Right kidney (tissue), 1 donor: Measurements from ENCODE around the gene RASA3.

ENCODE experiments used
- DNase-seq: peaks from one replicate; pipeline ENCODE4 v3.0.0-alpha.2; 2016

RASA3 gene

DNA sequence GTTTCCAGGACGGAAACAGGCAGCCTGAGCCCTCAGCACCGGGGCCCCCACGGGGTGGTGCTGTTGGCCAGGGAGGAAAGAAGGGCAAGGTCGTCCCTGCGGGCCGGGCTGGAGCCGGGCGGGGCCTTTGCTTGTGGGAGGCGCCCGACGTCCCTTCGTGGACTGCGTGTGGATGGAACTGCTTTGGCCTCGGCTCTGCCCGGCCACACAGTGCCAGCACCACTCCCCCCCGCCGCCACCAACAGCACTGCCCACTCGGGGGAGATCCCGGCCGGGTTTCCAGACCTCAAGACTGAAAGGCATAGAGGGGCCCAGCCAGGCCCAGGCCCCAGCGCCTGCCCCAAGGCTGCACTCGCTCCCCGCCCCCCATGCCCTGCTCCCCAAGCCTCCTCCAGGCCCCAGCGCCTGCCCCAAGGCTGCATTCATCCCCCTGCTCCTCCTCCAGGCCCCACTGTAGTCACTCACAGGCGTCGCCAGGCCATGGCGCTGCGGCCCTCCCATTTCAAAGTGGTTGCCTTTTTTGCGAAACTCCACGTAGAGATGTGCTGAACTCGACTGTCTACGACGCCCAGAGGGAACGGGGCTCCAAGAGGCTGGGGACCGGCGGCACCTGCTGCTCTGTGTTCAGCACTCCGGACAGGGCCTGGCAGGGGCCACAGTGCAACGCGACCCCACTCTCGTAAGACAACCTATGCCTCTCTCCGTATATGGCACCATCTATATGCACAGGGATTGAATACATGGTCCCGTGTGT is 181.0 kb downstream of the RASA3 start:
- DNase-seq, result peak; percentile 61

DNA sequence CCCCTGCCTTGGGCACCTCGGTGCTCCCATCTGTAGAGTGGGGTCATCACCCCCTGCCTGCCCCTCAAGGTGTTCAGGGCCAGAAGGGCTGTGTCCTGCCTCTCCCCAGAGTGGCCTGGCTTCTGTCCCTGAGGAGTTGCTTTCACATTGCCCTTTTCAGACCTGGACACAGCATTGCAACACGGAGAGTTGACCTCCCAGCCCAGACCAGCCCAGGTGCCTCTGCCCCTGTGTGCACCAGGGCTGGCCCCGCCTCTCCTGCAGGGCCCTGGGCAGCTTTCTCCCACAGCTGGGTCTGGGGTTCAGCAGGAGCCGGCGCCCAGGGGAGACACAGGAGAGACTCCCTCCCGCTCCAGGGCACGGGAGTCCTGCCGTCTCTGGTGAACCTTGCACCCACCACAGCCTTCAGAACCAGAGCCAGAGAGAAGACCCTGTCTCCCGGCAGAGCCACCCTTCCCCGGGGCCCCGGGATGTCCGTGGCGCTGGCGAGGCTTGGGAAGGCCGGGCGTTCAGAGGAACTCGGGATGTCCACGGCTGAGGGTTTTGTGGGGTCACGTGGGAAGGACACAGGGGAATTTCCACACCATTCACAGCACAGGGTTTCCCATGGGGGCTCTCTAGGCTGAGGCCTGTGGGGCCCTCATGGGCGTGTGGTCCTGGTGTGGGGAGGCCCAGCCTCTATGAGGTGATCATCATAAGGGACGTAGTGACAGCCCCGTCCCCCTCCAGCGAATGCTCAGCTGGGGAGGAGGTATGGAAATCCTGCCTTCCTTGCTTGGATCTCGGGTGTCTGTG is 181.8 kb downstream of the RASA3 start:
- no peak for DNase-seq

DNA sequence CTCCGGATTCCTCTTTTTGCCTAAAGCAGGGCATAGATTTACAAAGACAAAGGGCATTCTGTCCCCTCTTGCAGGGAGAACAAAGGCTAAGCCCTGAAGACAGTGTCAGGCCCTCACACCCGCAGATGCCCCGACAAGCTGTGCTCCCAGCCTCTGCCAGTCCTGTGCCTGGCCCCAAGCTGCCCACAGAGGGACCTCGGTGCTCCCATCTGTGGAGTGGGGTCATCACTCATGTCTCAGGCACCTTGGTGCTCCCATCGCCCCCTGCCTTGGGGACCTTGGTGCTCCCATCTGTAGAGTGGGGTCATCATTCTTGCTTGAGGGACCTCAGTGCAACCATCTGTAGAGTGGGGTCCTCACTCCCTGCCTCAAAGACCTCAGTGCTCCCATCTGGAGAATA is 182.9 kb downstream of the RASA3 start:
- DNase-seq, result no peak

DNA sequence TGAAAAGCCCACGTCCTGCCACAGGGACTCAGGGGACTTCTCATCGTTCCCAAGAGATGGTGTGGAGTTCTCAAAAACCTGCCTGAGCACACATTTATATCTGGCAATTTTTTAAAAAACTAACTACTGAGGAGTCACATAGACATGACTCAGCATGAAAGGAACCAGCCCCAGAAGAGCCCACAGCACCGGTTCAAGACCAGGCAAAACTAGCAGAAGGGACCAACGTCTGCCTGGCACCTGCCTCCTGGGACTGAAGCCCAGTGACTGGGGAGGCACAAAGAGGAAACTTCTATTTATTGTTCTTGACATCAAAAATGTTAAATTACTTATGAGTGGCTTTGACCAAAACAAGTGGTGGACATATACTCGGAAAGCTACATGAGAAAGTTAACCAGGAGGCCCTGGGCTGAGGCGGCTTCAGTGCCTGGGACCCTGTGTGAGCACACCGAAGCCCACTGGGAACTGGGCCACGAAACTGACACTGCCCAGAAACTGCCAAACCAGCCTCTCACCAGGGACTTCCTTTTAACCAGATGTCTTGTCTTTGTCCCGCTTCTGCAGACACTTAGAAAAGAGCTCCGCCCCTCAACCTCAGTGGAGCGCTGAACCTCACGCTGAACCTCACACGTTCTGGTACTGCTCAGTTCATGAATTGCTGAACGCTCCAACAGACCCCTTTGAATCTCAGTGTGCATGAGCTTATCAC is 184.2 kb downstream of the RASA3 start:
- no peak for DNase-seq

DNA sequence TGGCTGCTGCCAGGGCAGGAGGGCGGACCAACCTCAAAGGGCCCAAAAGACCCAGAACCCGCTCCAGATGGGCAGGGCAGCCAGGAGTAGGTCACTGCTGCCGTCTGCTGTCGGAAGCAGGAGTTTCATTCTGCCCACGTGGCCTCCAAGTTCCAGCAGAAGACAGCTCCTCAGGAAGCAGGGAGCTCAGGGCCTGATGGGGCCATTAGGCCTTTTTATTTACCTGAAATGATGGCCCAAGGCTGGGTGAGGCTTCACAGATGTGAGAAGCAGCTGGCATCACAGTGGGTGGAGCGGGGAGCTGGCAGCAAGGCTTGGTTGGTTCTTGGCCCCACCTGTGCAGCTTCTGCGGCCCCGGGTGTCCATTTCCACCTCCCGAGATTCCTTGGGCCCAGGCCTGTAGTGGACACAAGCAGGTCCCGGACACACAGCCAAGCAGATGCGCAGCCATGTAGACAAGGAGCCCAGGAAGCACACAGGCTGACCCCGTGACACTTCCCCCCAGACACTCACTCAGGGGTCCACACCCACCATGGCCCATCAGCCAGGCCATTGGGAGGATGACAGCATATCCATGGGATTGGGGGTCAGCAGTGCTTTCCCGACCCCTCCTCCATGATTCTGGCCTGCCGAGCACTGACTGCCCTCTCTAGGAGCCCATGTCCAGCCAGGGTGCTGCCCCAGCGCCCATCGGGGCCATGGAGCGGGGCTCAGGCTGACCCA is 185.0 kb downstream of the RASA3 start:
- DNase-seq, result no peak

DNA sequence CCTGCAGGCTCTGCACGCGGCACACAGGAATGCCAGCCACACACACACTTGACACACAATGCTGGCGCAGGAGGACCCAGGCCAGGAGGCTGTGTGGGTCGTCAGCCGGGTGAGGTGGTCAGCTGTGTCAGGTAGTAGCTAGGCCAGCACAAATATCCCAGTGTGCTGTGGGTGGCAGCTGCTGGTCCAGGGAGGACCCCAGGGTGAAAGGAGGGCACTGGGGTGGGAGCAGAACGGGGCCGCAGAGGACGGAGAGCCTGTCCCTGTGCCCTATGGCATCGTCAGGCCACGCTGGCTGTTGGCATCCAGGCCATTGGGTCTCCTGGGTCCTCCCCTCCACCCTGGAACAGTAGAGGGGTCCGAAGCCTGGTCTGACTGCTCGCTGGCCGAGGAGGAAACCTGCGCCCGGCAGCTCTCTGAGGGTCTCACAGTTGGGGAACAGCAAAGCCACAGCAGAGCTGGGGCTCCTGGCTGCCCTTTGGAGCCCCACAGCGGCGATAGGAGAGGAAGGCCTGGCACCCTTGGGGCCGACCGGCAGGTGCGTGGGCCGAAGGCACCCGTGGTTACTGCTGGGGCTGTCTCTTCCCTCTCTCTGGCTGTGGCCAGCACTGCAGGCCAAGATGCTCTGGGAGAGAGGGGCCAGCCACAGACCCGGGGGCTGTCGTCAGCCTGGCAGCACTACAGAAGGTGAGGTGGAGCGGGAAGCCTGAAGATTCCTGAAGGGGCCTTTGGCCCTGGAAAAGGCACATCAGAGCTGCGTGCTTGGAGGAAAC is 185.8 kb downstream of the RASA3 start:
- no peak for DNase-seq

DNA sequence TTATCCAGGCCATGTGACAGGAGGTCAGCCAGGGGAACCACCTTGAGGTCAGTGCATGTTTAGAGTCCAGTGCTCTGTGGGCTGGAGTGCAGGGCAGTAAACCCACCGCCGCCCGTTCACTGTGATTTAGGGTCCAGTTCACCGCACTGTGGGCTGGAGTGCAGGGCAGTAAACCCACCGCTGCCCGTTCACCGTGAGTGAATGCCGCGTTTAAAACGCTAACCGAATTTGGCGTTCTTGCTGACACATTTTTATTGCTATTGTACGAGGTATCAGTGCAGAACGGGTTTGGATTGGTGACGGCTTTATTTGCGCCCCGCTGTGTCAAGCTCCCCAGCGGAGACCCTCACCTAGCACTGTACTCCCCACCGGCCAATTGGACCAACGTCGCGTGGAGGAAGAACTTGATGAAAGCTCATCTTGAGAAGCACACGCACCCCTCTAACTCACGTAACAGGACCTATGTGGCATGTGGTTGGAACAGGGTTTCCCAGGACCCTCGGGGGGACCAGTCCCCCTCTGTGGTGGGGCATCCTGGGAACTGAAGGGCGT is 186.5 kb downstream of the RASA3 start:
- no peak for DNase-seq

DNA sequence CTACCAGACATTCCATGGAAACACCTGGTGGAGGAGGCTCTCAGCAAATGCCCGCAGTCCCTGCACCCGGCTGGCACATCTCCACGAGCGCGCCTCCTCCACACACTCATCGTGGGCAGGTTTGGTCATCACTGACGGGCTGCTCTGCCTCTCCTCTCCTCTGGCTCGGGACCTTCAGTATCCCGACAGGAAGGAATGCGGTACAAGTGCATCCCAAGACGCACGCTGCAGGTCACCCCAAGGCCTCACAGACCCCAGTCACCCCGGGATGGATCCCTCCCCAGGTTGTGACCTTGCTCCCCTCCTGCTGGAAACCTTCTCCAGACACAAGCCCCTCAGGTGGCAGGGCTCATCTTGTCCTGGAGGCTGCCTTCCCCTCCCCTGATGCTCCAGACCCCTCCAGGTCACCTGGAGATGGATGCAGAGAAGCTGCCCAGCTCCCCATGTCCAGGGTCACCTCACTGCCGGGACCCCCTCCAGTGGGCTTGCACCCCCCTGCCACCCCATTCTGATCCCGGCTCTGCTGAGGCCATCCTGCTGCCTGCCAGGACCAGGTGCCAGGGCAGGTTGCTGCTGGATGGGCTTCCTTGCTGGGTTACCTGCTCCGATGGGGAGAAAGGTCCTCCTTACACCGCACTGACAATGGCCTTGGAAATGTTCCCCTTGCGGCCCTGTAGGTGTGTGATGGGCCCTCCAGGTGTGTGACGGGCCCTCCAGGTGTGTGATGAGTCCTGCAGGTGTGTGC is 188.4 kb downstream of the RASA3 start:
- no peak for DNase-seq

DNA sequence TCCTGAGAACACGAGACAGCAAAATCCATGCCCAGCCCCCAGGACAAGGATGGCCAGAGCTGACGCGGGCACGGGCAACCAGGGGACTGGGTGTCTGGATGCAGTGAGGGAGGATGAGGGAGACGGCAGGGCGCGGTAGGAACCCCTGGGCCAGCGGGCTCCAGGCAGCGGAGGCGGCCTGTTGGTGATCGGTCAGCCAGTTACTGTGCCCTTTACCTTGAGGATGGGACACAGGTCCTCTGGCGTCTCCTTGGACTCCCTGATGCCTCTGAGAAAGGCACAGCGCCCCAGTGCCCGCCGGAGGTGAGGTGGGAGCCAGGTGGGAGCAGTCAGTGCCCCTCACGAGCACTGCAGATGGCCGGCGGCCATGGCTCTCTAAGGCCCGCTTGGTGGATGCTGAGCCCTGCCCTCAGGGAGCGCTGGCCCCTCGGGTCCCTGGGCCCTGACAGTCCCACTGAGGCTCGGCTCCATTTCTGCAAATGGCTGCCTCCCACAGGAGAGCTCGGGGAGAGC is 189.8 kb downstream of the RASA3 start:
- DNase-seq, result no peak

DNA sequence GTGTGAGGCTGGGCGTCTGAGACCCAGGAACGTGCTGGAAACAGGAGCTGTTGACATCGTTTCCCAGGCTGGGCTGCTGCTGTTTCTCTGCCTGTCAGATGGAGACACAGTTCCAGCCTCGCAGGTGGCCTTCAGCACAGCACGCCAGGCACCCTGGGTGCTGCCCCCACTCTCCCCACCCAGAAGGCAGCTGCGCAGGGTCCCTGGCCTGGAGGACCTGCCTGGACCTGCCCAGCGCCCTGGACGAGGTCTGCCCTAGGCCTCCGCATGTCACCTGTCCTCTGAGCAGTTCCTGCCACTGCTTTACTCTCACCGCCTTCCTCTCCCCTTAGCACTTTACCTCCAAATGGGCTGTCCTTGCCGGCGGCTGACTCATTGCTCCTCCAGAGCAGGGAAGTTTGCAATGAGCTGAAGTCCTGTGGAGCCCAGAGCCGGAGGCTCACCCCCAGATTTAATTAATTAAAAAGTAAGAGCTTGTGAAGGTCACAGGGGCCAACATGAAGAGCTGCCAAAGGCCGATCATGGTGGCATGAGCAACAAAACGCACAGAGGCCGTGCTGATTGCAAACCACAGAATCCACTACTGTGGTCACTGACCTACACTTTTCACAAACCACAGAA is 190.7 kb downstream of the RASA3 start:
- no peak for DNase-seq

DNA sequence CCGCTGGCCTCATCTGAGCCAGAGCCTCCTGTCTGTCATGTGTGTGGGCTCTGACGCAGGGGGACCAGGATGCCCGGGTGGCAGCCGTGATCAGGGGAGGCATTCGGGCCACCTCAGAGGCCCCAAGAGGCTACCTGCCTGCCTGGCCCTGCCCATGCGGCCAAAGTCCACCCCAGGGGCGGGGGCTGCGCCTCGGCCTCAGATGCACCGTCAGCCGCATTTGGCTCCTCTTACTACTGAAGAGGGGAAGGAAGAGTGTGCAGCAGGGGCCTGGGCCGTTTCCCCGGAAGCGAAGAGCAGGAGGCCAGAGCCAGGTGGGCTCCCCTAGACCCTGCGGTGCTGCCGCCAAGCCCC is 192.5 kb downstream of the RASA3 start:
- DNase-seq, result no peak

DNA sequence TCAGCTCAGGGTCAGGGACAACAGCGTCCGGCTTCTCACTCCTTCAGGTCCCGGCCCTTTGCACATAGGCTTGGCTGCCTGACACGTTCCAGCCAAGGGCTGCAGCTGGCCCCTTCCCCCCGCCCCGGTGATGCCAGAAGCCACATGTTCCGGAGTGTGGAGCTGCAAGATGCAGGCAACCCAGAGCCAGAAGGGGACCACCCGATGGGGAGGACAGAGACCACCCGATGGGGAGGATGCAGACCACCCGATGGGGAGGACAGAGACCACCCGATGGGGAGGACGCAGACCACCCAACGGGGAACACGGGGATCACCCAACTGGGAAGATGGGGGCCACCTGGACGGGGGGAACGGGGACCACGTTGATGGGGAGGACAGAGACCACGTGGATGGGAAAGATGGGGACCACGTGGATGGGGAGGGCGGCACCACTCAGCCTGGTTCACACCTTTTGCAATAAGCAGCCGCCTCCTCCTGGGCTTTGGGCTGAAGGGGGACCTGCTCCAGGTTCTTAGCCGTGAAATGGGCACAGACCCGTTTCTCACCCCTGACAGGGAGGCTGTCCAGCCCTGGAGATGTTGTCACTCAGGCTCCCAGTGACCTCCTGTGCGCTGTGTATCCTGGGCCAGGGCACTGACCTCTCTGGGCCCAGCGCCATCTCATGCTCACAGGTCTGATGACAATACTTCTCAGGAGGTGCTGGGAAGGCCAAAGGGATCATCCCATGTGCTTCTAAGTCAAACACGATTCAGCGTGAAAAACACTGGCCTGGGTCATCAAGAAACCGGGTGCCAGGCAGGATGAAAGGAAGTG is 193.1 kb downstream of the RASA3 start:
- DNase-seq, result no peak

DNA sequence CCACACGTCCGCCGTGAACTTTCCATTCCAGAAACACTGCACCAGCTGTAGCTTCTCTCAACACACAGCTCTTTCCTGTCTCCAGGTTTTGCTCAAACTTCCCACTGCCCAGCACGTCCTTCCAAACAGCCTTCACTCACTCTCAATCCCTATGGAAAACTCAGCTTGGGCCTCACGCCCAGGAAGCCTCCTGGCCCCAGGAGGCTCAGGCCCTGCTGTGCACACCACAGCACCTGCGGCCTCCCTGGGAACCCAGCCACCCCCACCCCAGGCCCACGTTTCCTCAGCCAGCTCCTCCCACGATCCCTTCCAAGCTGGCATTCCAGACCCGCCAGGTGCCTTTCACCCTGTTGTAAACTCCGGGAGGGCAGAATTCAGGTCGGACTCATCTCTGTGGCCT is 193.7 kb downstream of the RASA3 start:
- DNase-seq, result no peak

DNA sequence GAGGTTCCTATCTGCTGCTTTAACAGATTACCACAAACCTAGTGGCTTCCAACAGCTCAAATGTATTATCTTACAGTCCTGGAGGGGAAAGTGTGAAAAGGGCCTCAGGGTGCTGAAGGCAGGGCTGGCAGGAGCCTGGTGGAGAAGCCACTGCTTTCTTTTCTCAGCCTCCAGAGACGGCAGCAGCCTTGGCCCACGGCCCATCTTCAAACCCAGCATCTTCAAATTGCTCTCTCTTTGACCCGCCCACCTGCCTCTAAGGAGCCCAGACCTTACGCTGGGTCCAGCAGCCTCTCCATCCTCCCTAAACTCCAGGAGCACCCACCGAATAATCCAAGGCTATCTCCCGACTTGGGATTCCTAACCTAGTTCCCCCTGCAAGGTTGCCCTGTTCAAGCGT is 194.2 kb downstream of the RASA3 start:
- DNase-seq, result no peak

DNA sequence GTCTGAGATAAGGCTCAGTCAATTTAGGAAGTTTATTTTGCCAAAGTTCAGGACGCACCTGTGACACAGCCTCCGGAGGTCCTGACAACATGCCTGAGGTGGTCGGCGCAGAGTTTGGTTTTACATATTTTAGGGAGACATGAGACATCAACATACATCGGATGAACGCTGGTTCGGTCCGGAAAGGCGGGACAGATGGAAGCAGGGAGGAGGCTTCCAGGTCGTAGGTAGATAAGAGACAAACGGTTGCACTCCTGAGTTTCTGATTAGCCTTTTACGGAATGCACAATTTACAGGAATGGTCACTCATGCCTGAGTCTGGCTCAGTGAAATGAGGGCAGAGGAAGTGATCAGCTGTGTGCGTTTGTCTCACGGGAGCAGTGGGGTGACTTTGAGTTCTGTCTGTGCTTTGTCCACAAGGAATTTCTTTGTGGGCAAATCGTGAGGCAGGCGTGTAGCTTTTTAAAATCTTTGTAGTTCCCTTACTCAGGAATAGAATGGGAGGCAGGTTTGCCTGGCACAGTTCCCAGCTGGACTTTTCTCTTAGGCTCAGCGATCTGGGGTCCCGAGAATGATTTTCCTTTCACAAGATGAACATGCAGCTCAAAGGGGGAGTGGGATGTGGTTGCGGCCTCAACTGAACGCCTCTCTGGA is 194.8 kb downstream of the RASA3 start:
- DNase-seq, result no peak

DNA sequence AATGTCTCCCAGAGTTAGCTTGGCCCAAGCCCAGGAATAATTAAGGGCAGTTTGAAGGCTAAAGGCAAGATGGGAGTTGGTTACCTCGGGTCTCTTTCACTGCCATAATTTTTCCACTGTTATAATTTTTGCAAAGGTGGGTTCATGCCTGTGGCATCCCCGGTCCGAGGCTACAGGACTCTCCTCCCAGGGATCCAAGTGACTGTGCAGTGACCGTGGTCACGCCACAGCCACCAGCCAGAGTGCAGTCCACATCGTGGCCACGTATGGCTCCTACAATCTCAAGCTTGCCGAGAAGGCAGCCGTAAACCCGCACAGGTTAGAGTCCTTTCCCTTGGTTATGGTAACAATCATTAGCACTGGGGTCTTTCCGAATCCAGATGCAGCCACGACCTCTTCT is 195.3 kb downstream of the RASA3 start:
- no peak for DNase-seq

DNA sequence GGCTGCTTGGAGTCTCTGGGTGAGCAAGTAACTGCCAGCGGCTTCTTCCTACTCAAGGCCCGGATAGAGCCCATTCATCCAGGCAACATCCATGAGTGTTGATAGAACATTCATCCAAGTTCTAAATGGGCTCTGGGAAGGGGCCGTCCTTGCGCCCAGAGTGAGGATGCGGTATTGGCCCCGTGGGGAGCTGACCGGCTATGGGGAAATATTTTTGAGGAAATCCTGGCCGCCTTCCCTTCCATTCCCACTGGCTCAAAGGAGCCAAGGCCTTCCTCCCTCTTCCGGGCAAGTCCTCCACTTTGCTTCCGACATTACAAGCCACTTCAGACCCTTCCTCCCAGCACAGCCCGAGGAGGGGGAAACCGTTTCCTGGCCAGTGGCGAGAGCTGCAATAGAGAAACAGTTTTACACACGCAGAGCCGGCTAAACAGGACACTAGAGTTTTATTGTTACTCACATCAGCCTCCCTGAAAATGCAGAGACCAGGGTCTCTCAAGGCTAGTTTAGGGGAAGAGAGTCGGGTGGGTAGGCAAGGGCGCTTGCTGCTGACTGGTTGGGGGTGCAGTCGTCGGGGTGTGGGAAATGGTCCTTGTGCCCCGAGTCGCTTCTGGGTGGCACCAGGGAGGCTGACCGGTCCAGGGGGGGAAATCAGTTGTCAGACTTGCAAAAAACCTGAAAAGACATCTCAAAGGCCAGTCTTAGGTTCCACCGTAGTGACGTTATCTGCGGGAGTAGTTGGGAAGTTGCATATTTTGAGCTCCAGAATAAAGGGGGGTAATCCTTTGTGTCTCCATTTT is 196.1 kb downstream of the RASA3 start:
- no peak for DNase-seq
